HEK293 (cell line): ENCODE results near the gene COL13A1.

ENCODE experiments used
- CTCF ChIA-PET: fragments of 350-600 bp; formaldehyde crosslinking; extraction: SDS; loops from one replicate; lab custom pipeline; 2021; ENCODE audit warnings: antibody characterized with exemption; lab: Yijun Ruan, JAX
- POLR2A ChIA-PET: fragments of 300-600 bp; formaldehyde crosslinking; extraction: SDS; loops from one replicate; lab custom pipeline; 2020; ENCODE audit warnings: antibody characterized with exemption, inconsistent platforms; lab: Yijun Ruan, JAX
- H3K27ac ChIP-seq: fragments of 200-500 bp; sonication (Bioruptor generic); 2 replicates; pipeline ENCODE4 v1.5.1; 2014; ENCODE audit warnings: low read depth, low read length, control low read depth, inconsistent platforms; ENCODE audit errors: extremely low read depth
- H3K36me3 ChIP-seq, 2 experiments: fragments of 200-500 bp in 1 of 2; sonication (Bioruptor generic) in 1 of 2; 1 replicate in 1 of 2; 2 replicates in 1 of 2; pipeline ENCODE4 v1.5.1; 2014 to 2017; ENCODE audit warnings: inconsistent platforms in 2 of 2, low read length in 2 of 2; ENCODE audit not compliant: control insufficient read depth in 2 of 2, insufficient read depth in 1 of 2
- H3K4me1 ChIP-seq: fragments of 200-500 bp; sonication (Bioruptor generic); 2 replicates; pipeline ENCODE4 v1.5.1; 2014; ENCODE audit warnings: mild to moderate bottlenecking, low read length, inconsistent platforms; ENCODE audit not compliant: control insufficient read depth, insufficient read depth
- H3K4me3 ChIP-seq: 2 replicates; pipeline ENCODE4 v1.5.1; 2011; ENCODE audit warnings: low read depth, mild to moderate bottlenecking, control low read depth, low read length, moderate library complexity
- H3K9me3 ChIP-seq: fragments of 200-500 bp; sonication (Bioruptor generic); 2 replicates; pipeline ENCODE4 v1.5.1; 2014; ENCODE audit warnings: low read depth, low read length, inconsistent platforms; ENCODE audit not compliant: control insufficient read depth, insufficient read depth
- KLF1 ChIP-seq: fragments of 450-650 bp; formaldehyde crosslinking; IDR thresholded peaks from 2 replicates; pipeline ENCODE4 v1.5.1; 2016; ENCODE audit warnings: missing biosample characterization, missing genetic modification characterization
- OVOL3 ChIP-seq: fragments of 450-650 bp; formaldehyde crosslinking; IDR thresholded peaks from 2 replicates; pipeline ENCODE4 v1.5.1; 2016; ENCODE audit warnings: missing biosample characterization, missing genetic modification characterization
- REST ChIP-seq: fragments of 450-650 bp; formaldehyde crosslinking; IDR thresholded peaks from 2 replicates; pipeline ENCODE4 v1.5.1; 2016; ENCODE audit warnings: missing biosample characterization, missing genetic modification characterization
- TRIM28 ChIP-seq: IDR thresholded peaks from 2 replicates; pipeline ENCODE4 v1.6.1; 2011; ENCODE audit warnings: low read length, control low read depth, borderline replicate concordance
- ZBTB48 ChIP-seq: fragments of 450-650 bp; formaldehyde crosslinking; IDR thresholded peaks from 2 replicates; pipeline ENCODE4 v1.5.1; 2016; ENCODE audit warnings: missing biosample characterization, missing genetic modification characterization
- ZFP3 ChIP-seq: fragments of 450-650 bp; formaldehyde crosslinking; IDR thresholded peaks from 2 replicates; pipeline ENCODE4 v1.5.1; 2016; ENCODE audit warnings: low read depth, missing biosample characterization, missing genetic modification characterization
- ZNF138 ChIP-seq: fragments of 450-650 bp; formaldehyde crosslinking; IDR thresholded peaks from 2 replicates; pipeline ENCODE4 v1.5.1; 2016; ENCODE audit warnings: missing biosample characterization, missing genetic modification characterization, borderline replicate concordance
- ZNF223 ChIP-seq: fragments of 450-650 bp; formaldehyde crosslinking; IDR thresholded peaks from 2 replicates; pipeline ENCODE4 v1.5.1; 2016; ENCODE audit warnings: missing biosample characterization, missing genetic modification characterization
- ZNF274 ChIP-seq, 2 experiments: fragments of 200-500 bp in 1 of 2; fragments of 450-650 bp in 1 of 2; sonication (Bioruptor generic) in 1 of 2; formaldehyde crosslinking in 1 of 2; IDR thresholded peaks; 2 replicates each; pipeline versions ENCODE4 v1.5.1 to v1.6.1; 2014 to 2016; ENCODE audit warnings: borderline replicate concordance in 1 of 2, inconsistent platforms in 1 of 2, low read length in 1 of 2, missing biosample characterization in 1 of 2, missing genetic modification characterization in 1 of 2
- ZNF311 ChIP-seq: fragments of 450-650 bp; formaldehyde crosslinking; IDR thresholded peaks from 2 replicates; pipeline ENCODE4 v1.5.1; 2017; ENCODE audit warnings: missing biosample characterization, missing genetic modification characterization, borderline replicate concordance
- ZNF335 ChIP-seq: fragments of 450-650 bp; formaldehyde crosslinking; conservative IDR thresholded peaks from 2 replicates; pipeline ENCODE4 v1.5.1; 2016; ENCODE audit warnings: missing biosample characterization, missing genetic modification characterization
- ZNF398 ChIP-seq: fragments of 450-650 bp; formaldehyde crosslinking; IDR thresholded peaks from 2 replicates; pipeline ENCODE4 v1.5.1; 2017; ENCODE audit warnings: missing biosample characterization, missing genetic modification characterization
- ZNF416 ChIP-seq: fragments of 450-650 bp; formaldehyde crosslinking; IDR thresholded peaks from 2 replicates; pipeline ENCODE4 v1.5.1; 2016; ENCODE audit warnings: missing biosample characterization, missing genetic modification characterization
- ZNF501 ChIP-seq: fragments of 450-650 bp; formaldehyde crosslinking; IDR thresholded peaks from 2 replicates; pipeline ENCODE4 v1.5.1; 2016; ENCODE audit warnings: missing biosample characterization, missing genetic modification characterization
- ZNF600 ChIP-seq: fragments of 450-650 bp; formaldehyde crosslinking; IDR thresholded peaks from 2 replicates; pipeline ENCODE4 v1.5.1; 2016; ENCODE audit warnings: missing biosample characterization, missing genetic modification characterization
- ZNF658 ChIP-seq: fragments of 450-650 bp; formaldehyde crosslinking; IDR thresholded peaks from 2 replicates; pipeline ENCODE4; 2016; ENCODE audit warnings: missing biosample characterization, missing genetic modification characterization
- ZNF660 ChIP-seq: fragments of 450-650 bp; IDR thresholded peaks from 2 replicates; pipeline ENCODE4 v1.5.1; 2018; ENCODE audit warnings: missing biosample characterization, mild to moderate bottlenecking, missing genetic modification characterization
- ZNF692 ChIP-seq: fragments of 450-650 bp; formaldehyde crosslinking; IDR thresholded peaks from 2 replicates; pipeline ENCODE4 v1.5.1; 2016; ENCODE audit warnings: missing biosample characterization, missing genetic modification characterization
- ZNF791 ChIP-seq: fragments of 450-650 bp; formaldehyde crosslinking; IDR thresholded peaks from 2 replicates; pipeline ENCODE4 v1.5.1; 2016; ENCODE audit warnings: missing biosample characterization, missing genetic modification characterization
- ZNF830 ChIP-seq: fragments of 450-650 bp; IDR thresholded peaks from 2 replicates; pipeline ENCODE4 v1.5.0; 2018; ENCODE audit warnings: missing biosample characterization, missing genetic modification characterization, low read depth, mild to moderate bottlenecking, moderate library complexity

COL13A1 gene

GRCh38 chr10:69868821-69869220 lies 67.1 kb downstream of the COL13A1 start:
- POLR2A ChIA-PET = interaction anchor here (0.7 kb wide), 1 partner anchor 278 kb away, joined by 3 read pairs; the partner anchor contains the start of gene TYSND1
- Histone ChIP-seq H3K9me3 (no peaks in the 10 kb centered on the region), H3K4me3 (no peak overlapping the region), H3K27ac (no peak overlapping the region), H3K36me3 (no peaks in the 10 kb centered on the region), H3K4me1 (no peaks in the 10 kb centered on the region)
- CTCF ChIA-PET = interaction anchor here (0.8 to 1.3 kb wide), 2 partner anchors 14 to 46 kb away, joined by 3 to 4 read pairs; no protein-coding TSS in a partner anchor
- TF ChIP-seq ZBTB48 (tag by site-specific recombination) (no peak), ZNF600 (tag by site-specific recombination) (no peak), ZNF311 (tag by site-specific recombination) (no peak), ZNF416 (tag by site-specific recombination) (no peak), ZNF660 (tag by site-specific recombination) (no peak), ZNF223 (tag by site-specific recombination) (no peak), ZNF335 (tag by site-specific recombination) (no peak), ZNF692 (tag by site-specific recombination) (no peak), ZNF791 (tag by site-specific recombination) (no peak), TRIM28 (no peak), ZNF658 (tag by site-specific recombination) (no peak), KLF1 (tag by site-specific recombination) (no peak), ZNF274 (IDR thresholded peaks at IDR 0.05; ENCODE audit: low read length) (no peak), ZNF274 (tag by site-specific recombination; IDR thresholded peaks at IDR 0.05; ENCODE audit: borderline replicate concordance) (no peak), ZNF138 (tag by site-specific recombination) (no peak), ZNF830 (tag by site-specific recombination) (no peak), ZNF501 (no peak), REST (tag by site-specific recombination) (no peak), ZNF398 (no peak), ZFP3 (no peak), OVOL3 (tag by site-specific recombination) (no peak)
